HCT116 (cell line): Measurements from ENCODE around the gene MTG2. TPM values are rescaled to one million over a fixed set of nuclear protein-coding genes. Genes with fewer than 3 reads are reported as not detected.

Experiments used
- ATAC-seq: fragments of 200-7000 bp; cut with Tn5 transposase; 2 replicates; pipeline ENCODE4 v1.9.1; 2020; ENCODE audit warnings: mild to moderate bottlenecking, moderate library complexity
- BruUV-seq: library from RNA; stranded (reverse); fragments of 400-500 nt; replicated peaks from 2 replicates; lab custom pipeline; 2021; lab: Mats Ljungman, UMichigan
- CTCF ChIA-PET: fragments of 300-600 bp; sonication (Branson Sonifier 250); formaldehyde crosslinking; loops from one replicate; lab custom pipeline; 2021; ENCODE audit warnings: antibody characterized with exemption; lab: Charles Lee
- POLR2A ChIA-PET: fragments of 300-600, 350-600 bp; sonication (Branson Sonifier 250); formaldehyde crosslinking; loops from one replicate; lab custom pipeline; 2021; ENCODE audit warnings: antibody characterized with exemption; lab: Charles Lee
- RAD21 ChIA-PET, 2 experiments: fragments of 300-600 bp; sonication (Branson Sonifier 250); formaldehyde crosslinking; loops; one replicate each; lab custom pipeline; 2023; ENCODE audit warnings: low total read pairs in 2 of 2; ENCODE audit not compliant: uncharacterized antibody in 2 of 2, unreplicated experiment in 2 of 2, low non-redundant PET in 1 of 2; lab: Charles Lee
- DNase-seq: peaks from one replicate; pipeline ENCODE4 v3.0.0-alpha.2; 2010; ENCODE audit warnings: low read depth, low spot score
- H2AFZ ChIP-seq: fragments of 200-600 bp; shearing (Covaris generic), sonication (generic); 2 replicates; pipeline ENCODE4 v1.6.1; 2017; ENCODE audit warnings: low read depth, mixed run types, mixed read lengths, antibody characterized with exemption, low read length; ENCODE audit not compliant: poor library complexity, severe bottlenecking
- H3K27ac ChIP-seq: 2 replicates; pipeline ENCODE4 v1.5.1; 2012; ENCODE audit warnings: low read depth, low read length
- H3K27me3 ChIP-seq: fragments of 200-600 bp; sonication (generic); 2 replicates; pipeline ENCODE4 v1.6.1; 2016; ENCODE audit warnings: mixed run types, low read length, mixed read lengths; ENCODE audit not compliant: insufficient read depth
- H3K36me3 ChIP-seq, 2 experiments: fragments of 200-500 bp in 1 of 2; fragments of 200-600 bp in 1 of 2; sonication (Bioruptor generic) in 1 of 2; sonication (generic) in 1 of 2; 2 replicates each; pipeline versions ENCODE4 v1.5.1 to v1.6.1; 2014 to 2016; ENCODE audit warnings: low read length in 2 of 2, inconsistent platforms in 1 of 2, mixed read lengths in 1 of 2, mixed run types in 1 of 2; ENCODE audit not compliant: insufficient read depth in 2 of 2, control insufficient read depth in 1 of 2
- H3K4me1 ChIP-seq, 2 experiments: fragments of 200-600 bp in 1 of 2; sonication (generic) in 1 of 2; 2 replicates each; pipeline versions ENCODE4 v1.5.1 to v1.6.1; 2012 to 2017; ENCODE audit warnings: low read length in 2 of 2, inconsistent platforms in 1 of 2, mild to moderate bottlenecking in 1 of 2, mixed read lengths in 1 of 2, mixed run types in 1 of 2, moderate library complexity in 1 of 2; ENCODE audit not compliant: insufficient read depth in 2 of 2, control insufficient read depth in 1 of 2
- H3K4me2 ChIP-seq: fragments of 200-600 bp; sonication (generic); 2 replicates; pipeline ENCODE4 v1.6.1; 2017; ENCODE audit warnings: mixed run types, low read length, mixed read lengths
- H3K4me3 ChIP-seq, 2 experiments: fragments of 200-600 bp in 1 of 2; sonication (generic) in 1 of 2; replicated peaks in 1 of 2; 2 replicates each; pipeline ENCODE4 v1.5.1; 2011 to 2016; ENCODE audit warnings: low read length in 2 of 2, control low read depth in 1 of 2, low read depth in 1 of 2, mild to moderate bottlenecking in 1 of 2, mixed read lengths in 1 of 2, mixed run types in 1 of 2
- H3K79me2 ChIP-seq: fragments of 200-600 bp; sonication (generic); 2 replicates; pipeline ENCODE4 v1.6.1; 2017; ENCODE audit warnings: mild to moderate bottlenecking, mixed run types, low read length, moderate library complexity, mixed read lengths; ENCODE audit not compliant: insufficient read depth
- H3K9ac ChIP-seq: fragments of 200-600 bp; sonication (generic); 2 replicates; pipeline ENCODE4 v1.6.1; 2016; ENCODE audit warnings: low read length, mixed read lengths
- H3K9me2 ChIP-seq: fragments of 200-600 bp; sonication (generic), shearing (Covaris generic); 2 replicates; pipeline ENCODE4 v1.6.1; 2017; ENCODE audit warnings: mixed run types, mild to moderate bottlenecking, moderate library complexity; ENCODE audit not compliant: insufficient read depth
- H3K9me3 ChIP-seq, 2 experiments: fragments of 200-500 bp in 1 of 2; fragments of 200-600 bp in 1 of 2; sonication (Bioruptor generic) in 1 of 2; sonication (generic) in 1 of 2; 2 replicates each; pipeline ENCODE4 v1.6.1; 2014 to 2017; ENCODE audit warnings: low read length in 2 of 2, mixed read lengths in 2 of 2, inconsistent platforms in 1 of 2, low read depth in 1 of 2, mild to moderate bottlenecking in 1 of 2, mixed run types in 1 of 2, moderate library complexity in 1 of 2; ENCODE audit not compliant: control insufficient read depth in 1 of 2, insufficient read depth in 1 of 2
- H4K20me1 ChIP-seq: fragments of 200-600 bp; sonication (generic), shearing (Covaris generic); 2 replicates; pipeline ENCODE4 v1.6.1; 2017; ENCODE audit warnings: mixed run types, mild to moderate bottlenecking, moderate library complexity; ENCODE audit not compliant: insufficient read depth
- CTCF ChIP-seq, 3 experiments: fragments of 200-600 bp in 1 of 3; sonication (generic) in 1 of 3; IDR thresholded peaks in 2 of 3; conservative IDR thresholded peaks in 1 of 3; 2 replicates each; pipeline ENCODE4 v1.5.1; 2012 to 2017; ENCODE audit warnings: low read depth in 2 of 3, low read length in 2 of 3, antibody characterized with exemption in 1 of 3, borderline replicate concordance in 1 of 3, control low read depth in 1 of 3, mild to moderate bottlenecking in 1 of 3, mixed read lengths in 1 of 3, mixed run types in 1 of 3, moderate library complexity in 1 of 3; ENCODE audit not compliant: insufficient read depth in 1 of 3
- EZH2 ChIP-seq: fragments of 200-600 bp; sonication (generic); IDR thresholded peaks from 2 replicates; pipeline ENCODE4 v1.6.1; 2017; ENCODE audit warnings: antibody characterized with exemption, mixed run types
- JUND ChIP-seq: IDR thresholded peaks from 2 replicates; pipeline ENCODE4 v1.6.1; 2012
- POLR2AphosphoS5 ChIP-seq: IDR thresholded peaks from 2 replicates; pipeline ENCODE4 v1.6.1; 2011; ENCODE audit warnings: mild to moderate bottlenecking, low read depth, low read length, moderate library complexity
- RAD21 ChIP-seq: IDR thresholded peaks from 2 replicates; pipeline ENCODE4 v1.6.1; 2012; ENCODE audit warnings: low read depth, mild to moderate bottlenecking
- SRF ChIP-seq: IDR thresholded peaks from 2 replicates; pipeline ENCODE4 v1.6.1; 2012; ENCODE audit warnings: low read depth
- ZBTB33 ChIP-seq: IDR thresholded peaks from 2 replicates; pipeline ENCODE4 v1.6.1; 2011; ENCODE audit warnings: mild to moderate bottlenecking, low read length, moderate library complexity; ENCODE audit not compliant: insufficient replicate concordance; ENCODE audit errors: extremely low read depth
- ZFX ChIP-seq: fragments of 450-650 bp; IDR thresholded peaks from 2 replicates; pipeline ENCODE4 v1.6.1; 2017
- intact Hi-C: fragments of 100-400 bp; cut with micrococcal nuclease; formaldehyde crosslinking; loops from 2 replicates; pipeline ENCODE4 v1.10.0; 2022
- total RNA-seq: library from RNA; stranded (reverse); gene quantifications from one replicate; pipeline ENCODE4 v1.2.1, GENCODE V29; 2021; ENCODE audit not compliant: unreplicated experiment

The MTG2 gene
- total RNA-seq, 1 experiment from 2014 or later = 43.3 TPM

DNA sequence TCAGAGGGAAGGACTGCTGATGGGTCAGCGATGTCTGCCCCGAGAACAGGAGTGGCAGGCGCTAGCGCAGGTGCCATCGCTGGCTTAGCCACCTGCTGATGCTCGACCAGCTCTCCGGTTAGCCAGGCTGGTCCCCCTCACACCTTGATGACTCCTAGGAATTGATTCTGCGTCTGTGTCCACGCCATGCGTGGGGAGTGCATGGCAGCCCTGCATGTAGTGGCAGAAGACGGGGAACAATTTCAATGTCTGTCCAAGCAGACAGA is 32.6 kb upstream of the MTG2 start:
- POLR2A ChIA-PET = no interaction called here

More for the DNA sequence above, 32.6 kb upstream of the MTG2 start:
- TF ChIP-seq SRF = no peak
- no peak for TF ChIP-seq JUND
- no peak for TF ChIP-seq EZH2
- no peak for TF ChIP-seq POLR2AphosphoS5
- TF ChIP-seq ZFX = no peak
- TF ChIP-seq RAD21 = no peak
- no peak for TF ChIP-seq ZBTB33
- TF ChIP-seq CTCF (IDR thresholded peaks at IDR 0.05 in 2 of 3, conservative IDR thresholded peaks at IDR 0.05 in 1 of 3; ENCODE audit: borderline replicate concordance in 1 of 3, insufficient read depth in 1 of 3, low read depth in 2 of 3, low read length in 2 of 3) = no peak
- no TSS peak for BruUV-seq
- H2AFZ ChIP-seq = no peak overlapping the region
- CTCF ChIA-PET = no interaction called here
- no peak overlapping the region for H3K27ac ChIP-seq
- H3K9me2 ChIP-seq = no peaks in the 10 kb centered on the region
- peaks cover 0 to 31% of the 10 kb centered on the region in 2 experiments; a peak in 2 of 4 replicates for H3K36me3 ChIP-seq
- H3K9ac ChIP-seq = no peak overlapping the region
- H3K4me3 ChIP-seq = no peak overlapping the region
- intact Hi-C loops = no loop called here
- DNase-seq (no peak), ATAC-seq (no peak; the same call in 1 of the 2 replicates)
- RAD21 ChIA-PET = no interaction called here
- H3K9me3 ChIP-seq = no peaks in the 10 kb centered on the region
- peaks cover 99% of the 10 kb centered on the region for H3K79me2 ChIP-seq
- no peaks in the 10 kb centered on the region for H3K27me3 ChIP-seq
- H3K4me2 ChIP-seq = no peak overlapping the region
- peaks cover 8% of the 10 kb centered on the region; the same call in 1 of the 2 replicates for H4K20me1 ChIP-seq
- peaks cover 2 to 8% of the 10 kb centered on the region in 2 experiments for H3K4me1 ChIP-seq
